ENCODE results near the gene RIN2. TPM values are rescaled to one million over a fixed set of nuclear protein-coding genes. Genes with fewer than 3 reads are reported as not detected.

RIN2 gene, protein sequence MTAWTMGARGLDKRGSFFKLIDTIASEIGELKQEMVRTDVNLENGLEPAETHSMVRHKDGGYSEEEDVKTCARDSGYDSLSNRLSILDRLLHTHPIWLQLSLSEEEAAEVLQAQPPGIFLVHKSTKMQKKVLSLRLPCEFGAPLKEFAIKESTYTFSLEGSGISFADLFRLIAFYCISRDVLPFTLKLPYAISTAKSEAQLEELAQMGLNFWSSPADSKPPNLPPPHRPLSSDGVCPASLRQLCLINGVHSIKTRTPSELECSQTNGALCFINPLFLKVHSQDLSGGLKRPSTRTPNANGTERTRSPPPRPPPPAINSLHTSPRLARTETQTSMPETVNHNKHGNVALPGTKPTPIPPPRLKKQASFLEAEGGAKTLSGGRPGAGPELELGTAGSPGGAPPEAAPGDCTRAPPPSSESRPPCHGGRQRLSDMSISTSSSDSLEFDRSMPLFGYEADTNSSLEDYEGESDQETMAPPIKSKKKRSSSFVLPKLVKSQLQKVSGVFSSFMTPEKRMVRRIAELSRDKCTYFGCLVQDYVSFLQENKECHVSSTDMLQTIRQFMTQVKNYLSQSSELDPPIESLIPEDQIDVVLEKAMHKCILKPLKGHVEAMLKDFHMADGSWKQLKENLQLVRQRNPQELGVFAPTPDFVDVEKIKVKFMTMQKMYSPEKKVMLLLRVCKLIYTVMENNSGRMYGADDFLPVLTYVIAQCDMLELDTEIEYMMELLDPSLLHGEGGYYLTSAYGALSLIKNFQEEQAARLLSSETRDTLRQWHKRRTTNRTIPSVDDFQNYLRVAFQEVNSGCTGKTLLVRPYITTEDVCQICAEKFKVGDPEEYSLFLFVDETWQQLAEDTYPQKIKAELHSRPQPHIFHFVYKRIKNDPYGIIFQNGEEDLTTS
- 10 to 100 TPM; 38.5 to 43.3 (median 42.9) TPM for polyA plus RNA-seq (ENCODE audit: insufficient read length in 3 of 3)
- long read RNA-seq, donor 1: 0 reads
- long read RNA-seq, donor 2, partial matches to known transcripts: 0 of 1 reads
- long read RNA-seq, donor 2, other reads (novel, unspliced or antisense): 0 of 1 reads
- long read RNA-seq, donor 3: 0 reads
- long read RNA-seq, donor 4, partial matches to known transcripts: 0 of 1 reads
- long read RNA-seq, donor 4, other reads (novel, unspliced or antisense): 0 of 1 reads
- long read RNA-seq, donor 5, partial matches to known transcripts: 13 of 13 reads
- long read RNA-seq, donor 5, other reads (novel, unspliced or antisense): 0 of 13 reads
- long read RNA-seq, donor 6: 0 reads
- long read RNA-seq, donor 7, partial matches to known transcripts: 7 of 13 reads
- long read RNA-seq, donor 7, other reads (novel, unspliced or antisense): 5 of 13 reads
- long read RNA-seq, donor 8: 0 reads
- long read RNA-seq, donor 9, partial matches to known transcripts: 7 of 8 reads
- long read RNA-seq, donor 9, other reads (novel, unspliced or antisense): 0 of 8 reads
- long read RNA-seq, donor 10, partial matches to known transcripts: 0 of 1 reads
- long read RNA-seq, donor 10, other reads (novel, unspliced or antisense): 0 of 1 reads
- long read RNA-seq, donor 11: 0 reads
- long read RNA-seq, donor 12: 0 reads
- long read RNA-seq, donor 13, full-length matches to known transcripts: 1 of 37 reads
- long read RNA-seq, donor 13, partial matches to known transcripts: 36 of 37 reads
- long read RNA-seq, donor 13, other reads (novel, unspliced or antisense): 0 of 37 reads
- long read RNA-seq, donor 14, partial matches to known transcripts: 7 of 7 reads
- long read RNA-seq, donor 14, other reads (novel, unspliced or antisense): 0 of 7 reads
- long read RNA-seq, donor 15: 0 reads
- long read RNA-seq, donor 16: 0 reads

DNA sequence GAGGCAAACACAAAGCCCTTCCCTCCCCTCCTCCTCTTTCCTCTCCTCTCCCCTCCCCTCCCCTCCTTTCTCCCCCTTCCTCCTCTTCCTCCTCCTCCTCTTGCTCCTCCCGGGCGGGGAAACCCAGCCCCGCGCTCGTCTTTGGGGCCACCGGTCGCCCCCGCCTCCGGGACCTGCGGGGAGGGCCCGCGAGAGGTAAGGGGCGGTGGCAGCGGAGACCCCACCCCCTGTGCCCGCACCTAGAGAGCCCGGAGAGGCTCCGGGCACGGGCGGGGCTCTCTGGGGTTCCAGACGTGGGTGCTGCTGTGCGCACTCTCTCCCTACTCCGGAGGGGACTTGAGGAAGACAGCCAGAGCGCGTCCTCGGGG, at the start of gene RIN2:
TSS of gene RIN2 (plus strand) at position 126 of the 368 bp plus-strand sequence. CDS start 131,344 bp downstream, outside the sequence.
- no peak for DNase-seq

DNA sequence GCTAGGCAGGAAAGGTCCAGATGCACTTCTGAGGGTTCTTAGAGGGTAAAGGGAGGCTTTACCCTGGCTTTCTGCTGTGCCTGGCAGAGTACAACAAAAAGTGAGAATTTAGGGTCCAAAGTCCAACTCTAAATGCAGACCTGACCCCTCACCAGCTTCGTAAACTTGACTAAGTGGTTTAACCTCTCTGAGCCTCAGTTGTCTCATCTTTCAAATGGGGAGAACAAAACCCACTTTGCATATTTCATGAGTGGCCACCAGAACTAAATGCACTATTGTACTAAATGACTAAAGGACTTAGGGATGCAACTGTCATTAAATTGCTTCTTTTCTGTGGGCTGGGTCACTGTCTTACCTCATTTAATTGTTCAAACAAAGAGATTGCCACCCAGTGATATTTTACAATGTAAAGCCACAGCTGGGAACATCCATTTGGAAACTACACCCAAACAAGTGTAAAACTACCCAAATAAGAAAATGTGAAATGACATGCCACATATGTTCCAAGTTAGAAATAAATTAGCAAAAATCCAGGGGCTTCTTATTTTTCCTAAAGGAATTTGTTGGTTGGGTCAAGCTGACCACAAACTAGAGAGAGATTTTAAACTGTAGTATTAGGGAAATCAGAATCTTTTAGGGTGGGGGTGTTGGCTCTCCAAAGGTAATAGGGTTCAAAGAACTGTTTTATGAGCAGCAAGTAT, 48.3 kb upstream of the RIN2 start:
- DNase-seq: no peak

DNA sequence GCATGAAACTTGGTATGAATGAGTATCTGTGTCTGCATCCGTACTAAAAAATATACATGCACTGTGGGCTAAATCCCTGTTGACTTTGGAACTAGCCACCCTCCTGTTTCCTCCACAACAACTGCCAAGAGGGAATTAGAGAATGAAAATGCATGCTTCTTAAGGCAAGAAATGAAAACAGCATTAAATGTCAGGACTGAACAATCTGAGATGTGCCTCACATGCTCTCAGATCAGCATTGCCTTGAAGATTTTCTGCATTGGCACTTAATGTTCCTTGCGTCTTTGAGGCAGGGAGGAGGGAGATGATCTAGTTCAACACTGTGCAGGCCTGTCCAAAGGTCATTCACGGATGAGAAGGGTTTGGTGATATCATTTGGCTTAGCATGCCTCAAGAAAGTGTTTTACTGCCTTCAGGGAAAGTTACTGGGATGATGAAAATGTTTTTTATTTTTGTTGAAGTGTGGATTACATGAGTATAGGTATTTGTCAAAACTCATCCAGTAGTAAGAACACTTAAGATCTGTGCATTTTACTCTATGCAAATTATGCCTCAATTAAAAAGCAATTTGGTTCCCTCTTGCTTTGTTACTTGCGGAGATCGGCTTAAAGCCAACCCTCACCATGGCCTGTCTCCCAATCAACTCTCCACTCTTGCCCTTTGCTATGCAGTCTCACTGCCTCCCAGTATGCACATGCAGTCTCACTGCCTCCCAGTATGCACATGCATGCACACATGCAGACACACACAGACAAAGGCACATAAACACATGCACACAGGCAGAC, 47.5 kb upstream of the RIN2 start:
- DNase-seq: no peak

DNA sequence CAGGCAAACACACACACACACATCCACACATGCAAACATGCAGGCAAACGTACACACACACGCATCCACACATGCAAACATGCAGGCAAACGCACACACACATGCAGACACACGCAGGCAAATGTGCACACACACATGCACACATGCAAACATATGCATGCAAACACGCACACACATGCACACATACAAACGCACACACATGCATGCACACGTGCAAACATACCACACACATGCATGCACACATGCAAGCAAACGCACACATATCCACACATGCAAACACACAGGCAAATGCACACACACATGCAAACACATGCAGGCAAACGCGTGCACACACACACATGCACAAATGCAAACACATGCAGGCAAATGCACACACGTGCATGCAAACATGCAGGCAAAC, 46.9 kb upstream of the RIN2 start:
- no peak for DNase-seq

DNA sequence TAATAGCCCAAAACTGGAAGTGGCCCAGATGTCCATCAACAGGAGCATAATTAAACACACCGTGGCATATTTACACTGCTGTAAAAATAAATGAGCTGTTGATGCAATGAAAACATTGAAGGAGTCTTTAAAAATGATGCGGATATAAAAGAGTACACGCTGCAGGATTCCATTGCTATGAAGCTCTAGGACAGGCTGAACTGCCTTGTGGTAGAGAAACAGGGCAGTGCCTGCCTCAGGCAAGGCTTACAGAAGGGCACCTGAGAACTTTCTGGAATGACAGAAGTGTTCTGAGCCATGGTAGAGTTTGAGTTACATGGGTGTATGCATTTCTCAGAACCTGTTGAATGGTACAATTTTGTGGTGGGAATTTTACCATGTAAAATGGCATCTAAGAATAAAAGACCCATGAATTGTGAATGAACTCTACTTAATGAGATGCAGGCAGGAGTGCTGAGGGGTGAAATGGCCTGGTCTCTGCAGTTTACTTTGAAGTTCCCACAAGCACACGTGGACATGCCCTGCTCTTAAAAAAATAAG, 45.3 kb upstream of the RIN2 start:
- no peak for DNase-seq

DNA sequence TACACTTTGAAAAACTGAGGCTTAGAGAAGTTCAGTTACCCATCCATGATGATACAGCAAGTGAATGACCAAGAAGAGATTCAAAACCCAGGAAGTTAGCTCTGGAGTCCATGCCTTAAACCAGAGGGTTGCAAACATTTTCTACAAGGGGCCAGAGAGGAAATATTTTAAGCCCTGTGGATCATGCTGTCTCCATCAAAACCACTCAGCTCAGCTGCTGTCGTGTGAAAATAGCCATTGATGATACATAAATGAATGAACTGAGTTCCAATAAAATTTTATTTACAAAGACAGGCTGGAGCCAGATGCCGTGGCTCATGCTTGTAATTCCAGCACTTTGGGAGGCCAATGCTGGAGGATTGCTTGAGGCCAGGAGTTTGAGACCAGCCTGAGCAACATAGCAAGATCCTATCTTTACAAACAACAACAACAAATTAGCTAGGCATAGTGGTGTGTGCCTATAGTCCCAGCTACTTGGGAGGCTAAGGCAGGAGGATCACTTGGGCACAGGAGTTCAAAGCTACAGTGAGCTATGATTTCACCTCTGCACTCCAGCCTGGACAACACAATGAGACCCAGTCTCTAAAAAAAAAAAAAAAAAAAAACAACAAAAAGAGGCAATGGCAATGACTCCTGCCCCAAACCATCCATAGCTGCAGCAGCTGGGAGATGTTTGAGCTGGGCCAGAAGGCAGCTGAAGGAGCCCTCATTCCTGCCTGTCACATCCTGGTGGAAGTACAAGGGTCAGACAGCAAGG, 44.1 kb upstream of the RIN2 start:
- no peak for DNase-seq

DNA sequence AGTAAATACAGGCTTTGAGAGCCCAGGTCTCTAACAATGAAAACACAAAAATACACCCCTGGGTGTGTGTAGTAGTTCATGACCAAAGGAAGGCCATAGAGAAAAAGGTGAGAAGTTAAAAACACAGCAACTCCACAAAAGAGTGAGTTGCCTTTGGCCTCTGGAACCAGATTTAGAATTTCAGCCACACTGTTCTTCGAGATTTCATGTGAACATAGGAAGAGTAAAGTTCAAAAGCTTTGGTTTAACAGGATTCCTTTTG, 43.5 kb upstream of the RIN2 start:
- DNase-seq: no peak

DNA sequence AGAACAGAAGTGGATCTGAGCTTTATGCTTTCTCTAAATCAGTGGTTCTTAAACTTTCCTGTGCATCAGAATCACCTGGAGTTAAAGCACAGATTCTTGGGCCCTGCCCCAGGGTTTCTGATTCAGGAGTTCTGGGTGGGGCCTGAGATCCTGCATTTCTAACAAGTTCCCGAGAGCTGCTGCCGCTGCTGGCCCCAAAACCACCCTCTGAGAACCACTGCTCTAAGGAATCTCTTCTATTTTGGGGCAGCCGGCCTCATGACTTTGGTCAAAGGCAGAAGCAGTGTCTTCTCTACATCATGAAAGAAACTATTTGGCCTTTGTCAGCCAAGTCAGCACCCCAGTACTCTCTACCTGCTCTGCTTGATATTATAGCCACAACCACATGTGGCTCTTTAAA, 42.1 kb upstream of the RIN2 start:
- DNase-seq: no peak

DNA sequence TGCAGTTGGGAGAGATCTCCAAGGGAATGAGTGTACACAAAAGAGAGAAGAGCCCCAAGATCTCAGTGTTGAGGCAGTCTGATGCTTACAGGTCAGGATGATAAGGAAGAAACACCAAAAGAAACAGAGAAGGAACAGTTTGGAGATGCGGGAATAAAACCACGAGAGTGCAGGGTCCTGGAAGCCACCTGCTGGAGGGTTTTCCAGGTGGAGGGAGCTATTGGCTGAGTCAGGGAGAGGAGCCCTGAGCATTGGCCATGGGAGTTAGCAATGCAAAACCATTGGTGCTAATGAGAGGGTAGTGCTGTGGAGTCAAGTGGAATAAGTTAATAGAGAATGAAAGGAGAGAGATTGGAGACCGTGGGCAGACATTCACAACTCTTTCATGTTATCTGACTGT, 39.2 kb upstream of the RIN2 start:
- no peak for DNase-seq

DNA sequence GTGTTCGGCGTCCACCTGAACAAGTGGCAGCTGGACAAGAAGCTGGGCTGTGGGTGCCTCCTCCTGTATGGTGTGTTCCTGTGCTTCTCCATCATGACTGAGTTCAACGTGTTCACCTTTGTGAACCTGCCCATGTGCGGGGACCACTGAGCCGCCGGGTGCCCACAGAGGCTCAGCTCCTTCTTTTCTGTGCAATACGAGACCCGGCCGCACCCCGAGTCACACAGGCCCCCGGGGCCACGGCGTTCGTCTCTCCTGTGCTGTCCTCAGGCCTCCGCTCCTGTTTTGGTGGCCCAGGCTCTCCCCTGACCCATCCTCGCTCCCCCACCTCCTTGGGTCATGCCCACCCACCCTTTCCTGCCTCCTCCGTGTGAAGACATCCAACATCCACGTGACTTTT, 37.1 kb upstream of the RIN2 start:
- DNase-seq: no peak

DNA sequence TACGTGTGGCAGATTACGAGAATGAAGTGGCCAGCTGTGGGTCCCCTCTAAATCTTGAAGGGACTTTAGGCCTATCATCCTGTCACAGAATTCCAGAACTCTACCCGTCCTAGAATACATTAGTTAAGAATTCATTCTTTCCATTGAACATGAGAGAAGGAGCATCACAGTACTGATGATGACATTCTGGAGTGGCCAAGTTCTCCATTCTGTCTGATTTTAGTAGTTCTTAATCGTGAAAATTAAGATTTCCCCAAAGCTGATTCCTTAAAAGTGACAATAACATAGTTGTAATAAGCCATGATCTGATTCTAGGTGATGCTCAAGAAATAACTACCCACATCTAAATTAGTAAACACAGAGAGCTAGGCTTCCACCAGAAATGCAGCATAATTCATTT, 35.0 kb upstream of the RIN2 start:
- DNase-seq: no peak

DNA sequence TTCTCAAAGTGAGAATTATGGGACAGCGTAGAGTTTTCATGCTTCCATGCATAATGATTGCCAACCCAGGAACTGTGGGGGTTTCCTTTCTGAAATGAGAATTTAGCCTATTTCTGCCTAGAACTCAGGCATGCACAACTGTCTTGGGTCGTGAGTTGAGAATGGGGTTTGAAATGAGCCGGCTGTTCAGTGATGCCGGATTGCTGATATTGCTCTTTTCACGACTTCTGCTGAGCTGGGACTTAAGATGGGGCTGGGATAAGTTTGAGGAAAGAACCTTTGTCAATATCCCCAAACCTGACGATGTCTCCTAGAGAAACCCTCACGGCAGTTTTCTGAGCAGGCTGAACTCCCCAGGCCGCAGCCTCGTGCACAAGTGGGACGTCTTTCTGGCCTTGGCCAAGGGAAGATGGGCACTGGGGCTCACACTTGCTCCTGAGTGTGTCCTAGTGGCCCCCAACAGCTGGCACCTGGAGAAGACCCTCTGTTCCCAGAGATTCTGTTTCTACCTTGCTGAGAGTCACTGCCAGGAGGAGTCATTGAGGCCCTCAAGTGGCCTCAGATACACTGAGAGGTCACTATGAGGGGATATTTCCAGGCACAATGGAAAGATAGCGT, 34.1 kb upstream of the RIN2 start:
- no peak for DNase-seq

DNA sequence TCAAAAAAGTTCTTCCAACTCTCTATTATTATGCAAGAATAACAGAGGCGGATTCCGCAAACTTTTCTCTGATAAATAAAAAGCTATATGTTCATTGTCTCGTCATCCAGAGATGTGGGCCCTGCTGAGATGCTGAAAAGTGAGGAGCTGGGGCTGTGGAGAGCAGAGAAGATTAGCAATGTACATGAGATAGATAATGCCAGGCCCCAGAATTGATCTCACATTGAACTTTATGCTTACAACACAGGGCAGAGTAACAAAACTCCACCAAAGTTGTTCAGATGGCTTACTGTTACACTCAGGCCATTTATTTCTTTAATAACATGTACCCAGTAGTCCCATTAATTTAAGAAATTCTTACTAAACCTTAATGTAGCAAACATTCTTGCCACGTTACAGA, 32.7 kb upstream of the RIN2 start:
- no peak for DNase-seq

DNA sequence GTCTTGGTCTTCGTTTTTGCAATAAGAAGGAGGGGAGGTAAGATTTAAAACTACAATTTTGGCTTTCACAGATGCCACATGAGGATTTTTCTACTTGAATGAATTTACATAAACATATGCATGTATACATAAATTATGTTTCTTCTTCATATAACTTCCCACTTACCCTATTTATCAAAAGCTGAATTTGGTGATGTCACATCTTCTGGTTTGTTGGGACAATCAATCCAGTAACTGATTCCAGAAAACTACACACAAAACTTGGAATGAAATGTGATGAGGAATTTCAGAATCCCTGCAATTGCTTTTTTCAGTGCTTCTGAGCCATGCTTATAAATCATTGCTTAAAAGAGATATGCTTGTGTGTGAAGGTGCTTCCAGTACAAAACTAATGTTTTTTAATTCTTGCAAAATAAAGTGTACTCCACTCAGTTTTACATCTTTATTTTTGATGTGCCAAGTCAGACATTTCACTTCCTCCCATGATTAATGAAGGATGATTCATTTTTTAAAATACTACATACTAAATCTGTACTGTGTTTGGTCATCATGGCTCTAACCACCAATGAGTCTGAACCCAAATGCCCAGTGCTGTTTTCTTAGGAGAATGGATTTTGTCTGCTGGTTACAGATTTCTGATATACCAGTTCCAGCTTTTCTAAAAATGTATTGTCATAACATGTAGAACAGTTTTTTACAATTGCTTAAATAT, 32.1 kb upstream of the RIN2 start:
- DNase-seq: no peak

DNA sequence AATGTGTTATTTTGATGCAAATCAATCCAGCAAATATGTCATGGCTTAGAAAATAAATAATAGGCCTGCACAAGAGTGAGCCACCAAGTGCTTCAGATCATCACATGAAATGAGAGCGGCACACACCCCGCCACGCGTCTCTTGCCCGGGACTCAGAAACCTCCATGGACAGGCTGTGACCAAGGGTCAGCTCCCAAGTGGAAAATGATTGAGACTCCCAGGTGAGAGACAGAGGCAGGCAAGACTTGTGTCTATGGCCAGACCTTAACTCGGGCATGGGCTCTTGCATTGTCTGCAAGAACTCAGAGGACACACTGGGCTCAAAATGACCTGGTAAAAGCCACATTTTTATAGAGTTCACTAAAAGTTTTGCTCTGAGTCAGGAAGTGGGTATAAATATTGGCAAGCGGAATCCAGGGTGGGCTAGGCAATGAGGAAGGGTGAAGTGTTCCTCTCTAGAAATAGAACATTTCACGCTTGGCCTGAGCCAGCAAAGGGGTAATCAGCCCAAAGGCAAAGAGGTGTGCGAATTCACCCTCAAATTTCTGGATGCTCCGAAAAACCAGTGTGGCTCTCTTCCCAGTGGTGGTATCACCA, 30.7 kb upstream of the RIN2 start:
- DNase-seq: no peak

DNA sequence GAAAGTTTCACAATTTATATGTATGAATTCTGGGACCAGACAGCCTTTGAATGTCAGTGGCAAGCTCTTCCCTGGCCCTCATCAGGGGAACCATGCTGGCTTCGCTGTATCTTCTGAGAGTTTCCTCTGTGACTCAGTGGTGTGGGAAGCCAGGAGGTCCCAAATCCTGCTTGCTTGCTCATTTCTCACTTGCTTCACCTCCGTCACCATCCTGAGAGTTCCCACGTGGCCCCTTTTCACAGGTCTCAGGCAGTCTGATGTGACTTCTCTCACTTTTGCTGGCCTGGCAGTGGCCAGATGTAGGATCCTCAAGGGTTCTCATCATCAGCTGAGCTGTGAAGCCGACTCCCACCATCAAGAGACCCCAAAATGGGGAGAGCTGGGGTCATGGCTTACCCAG, 28.4 kb upstream of the RIN2 start:
- DNase-seq: no peak

DNA sequence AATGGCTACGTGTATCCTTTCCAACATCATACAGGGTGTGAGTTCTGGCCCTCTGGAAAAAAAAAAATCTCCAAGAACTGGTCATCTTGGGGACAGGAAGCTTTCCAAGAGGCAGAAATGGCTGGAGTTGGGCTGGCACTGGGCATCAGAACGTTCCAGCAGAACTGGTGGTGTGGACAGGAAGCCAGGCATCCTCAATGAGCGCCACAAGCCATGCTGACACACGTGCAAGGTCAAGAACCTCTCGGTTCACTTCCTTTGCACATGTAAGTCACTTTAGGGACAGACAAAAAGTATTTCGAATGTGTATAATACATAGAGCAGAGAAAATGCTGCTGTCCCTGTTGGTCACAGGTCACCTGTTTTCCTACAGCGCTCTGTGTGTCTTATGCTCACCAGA, 27.4 kb upstream of the RIN2 start:
- no peak for DNase-seq
